ENCODE measurements around the gene JAKMIP1. TPM values are rescaled to one million over a fixed set of nuclear protein-coding genes. Genes with fewer than 3 reads are reported as not detected.
"Not testable (repeated sequence)": the region's sequence is repeated elsewhere in the genome, so short reads cannot be mapped to it uniquely, and the experiment has no call there.

Gene JAKMIP1
- total RNA-seq, 1 donor from 2014 or later = not detected

DNA sequence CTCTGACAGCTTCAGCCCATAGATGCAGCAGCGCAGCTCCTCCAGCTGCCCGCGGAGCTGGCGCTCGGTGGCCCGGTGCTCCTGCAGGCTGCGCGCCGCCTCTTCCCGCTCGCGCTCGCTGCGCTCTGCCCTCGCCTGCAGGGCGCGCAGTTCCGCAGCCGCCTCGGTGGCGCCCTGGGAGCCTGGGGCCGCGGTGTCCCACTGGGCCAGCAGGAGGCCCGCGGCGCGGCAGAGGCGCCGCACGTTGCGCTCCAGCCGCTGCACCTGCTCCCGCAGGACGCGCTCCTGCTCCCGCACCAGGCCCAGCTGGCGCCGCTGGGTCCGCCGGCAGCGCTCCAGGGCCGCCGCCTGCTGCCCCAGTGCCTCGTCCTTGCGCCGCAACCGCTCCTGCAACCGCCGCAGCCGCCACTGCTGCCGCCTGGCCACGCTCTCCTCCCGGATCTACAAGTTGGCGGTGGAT lies 192.2 kb downstream of the JAKMIP1 start:
- no peak for TF ChIP-seq CTCF (conservative IDR thresholded peaks at IDR 0.05; ENCODE audit: low read depth, low read length)
- H3K4me3 ChIP-seq (ENCODE audit: low read depth, low read length) = no peak overlapping the region
- DNase-seq (ENCODE audit: low read depth) = no peak

- no peak overlapping the region for H3K4me3 ChIP-seq (ENCODE audit: low read depth, low read length)
- DNase-seq (ENCODE audit: low read depth) = no peak
- no peak for TF ChIP-seq CTCF (conservative IDR thresholded peaks at IDR 0.05; ENCODE audit: low read depth, low read length)
Measured at GRCh38 chr4:6005175-6005574, 195.2 kb downstream of the JAKMIP1 start.

GRCh38 chr4:6003485-6003884 lies 196.9 kb downstream of the JAKMIP1 start:
- H3K4me3 ChIP-seq (ENCODE audit: low read depth, low read length); DNase-seq (ENCODE audit: low read depth): not testable (repeated sequence)

DNA sequence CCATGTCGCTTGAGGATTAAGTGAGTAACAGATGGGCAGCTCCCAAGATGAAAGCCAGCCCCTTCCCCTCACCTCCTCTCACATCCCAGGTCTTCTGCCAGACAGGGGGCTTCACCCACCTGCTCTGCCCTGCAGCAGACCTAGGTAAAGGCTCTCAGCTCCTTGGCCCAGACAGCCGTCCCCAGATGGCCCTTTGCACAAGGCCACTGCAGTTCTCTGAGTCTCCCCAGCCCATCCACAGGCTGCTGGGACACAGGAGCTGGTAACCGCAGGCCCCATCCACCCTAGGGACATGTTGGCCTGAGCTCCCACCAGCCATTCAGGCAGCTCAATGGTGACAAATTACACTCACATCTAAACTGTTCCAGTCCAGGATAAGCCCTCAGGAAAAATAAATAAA lies 197.4 kb downstream of the JAKMIP1 start:
- DNase-seq (ENCODE audit: low read depth) = no peak
- H3K4me3 ChIP-seq (ENCODE audit: low read depth, low read length) = no peak overlapping the region
- TF ChIP-seq CTCF (conservative IDR thresholded peaks at IDR 0.05; ENCODE audit: low read depth, low read length) = no peak

DNA sequence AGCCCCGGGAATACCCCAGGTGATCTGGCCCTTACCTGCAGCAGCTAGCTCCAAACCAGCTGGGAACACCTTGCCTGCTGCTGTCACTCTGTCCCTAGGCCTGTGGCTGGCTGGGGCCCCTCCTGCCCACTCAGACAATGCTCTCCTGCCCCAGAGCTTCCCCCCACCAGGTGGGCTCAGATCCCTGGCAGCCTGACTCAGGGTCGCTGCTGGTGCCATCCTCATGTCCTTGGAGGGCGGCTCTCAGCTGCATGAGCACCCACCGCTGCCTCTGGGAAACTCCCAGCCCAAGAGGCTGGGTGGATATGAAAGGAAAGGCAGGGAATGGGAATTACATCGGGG lies 197.9 kb downstream of the JAKMIP1 start:
- H3K4me3 ChIP-seq (ENCODE audit: low read depth, low read length) = no peak overlapping the region
- DNase-seq (ENCODE audit: low read depth) = no peak
- TF ChIP-seq CTCF (conservative IDR thresholded peaks at IDR 0.05; ENCODE audit: low read depth, low read length) = no peak

DNA sequence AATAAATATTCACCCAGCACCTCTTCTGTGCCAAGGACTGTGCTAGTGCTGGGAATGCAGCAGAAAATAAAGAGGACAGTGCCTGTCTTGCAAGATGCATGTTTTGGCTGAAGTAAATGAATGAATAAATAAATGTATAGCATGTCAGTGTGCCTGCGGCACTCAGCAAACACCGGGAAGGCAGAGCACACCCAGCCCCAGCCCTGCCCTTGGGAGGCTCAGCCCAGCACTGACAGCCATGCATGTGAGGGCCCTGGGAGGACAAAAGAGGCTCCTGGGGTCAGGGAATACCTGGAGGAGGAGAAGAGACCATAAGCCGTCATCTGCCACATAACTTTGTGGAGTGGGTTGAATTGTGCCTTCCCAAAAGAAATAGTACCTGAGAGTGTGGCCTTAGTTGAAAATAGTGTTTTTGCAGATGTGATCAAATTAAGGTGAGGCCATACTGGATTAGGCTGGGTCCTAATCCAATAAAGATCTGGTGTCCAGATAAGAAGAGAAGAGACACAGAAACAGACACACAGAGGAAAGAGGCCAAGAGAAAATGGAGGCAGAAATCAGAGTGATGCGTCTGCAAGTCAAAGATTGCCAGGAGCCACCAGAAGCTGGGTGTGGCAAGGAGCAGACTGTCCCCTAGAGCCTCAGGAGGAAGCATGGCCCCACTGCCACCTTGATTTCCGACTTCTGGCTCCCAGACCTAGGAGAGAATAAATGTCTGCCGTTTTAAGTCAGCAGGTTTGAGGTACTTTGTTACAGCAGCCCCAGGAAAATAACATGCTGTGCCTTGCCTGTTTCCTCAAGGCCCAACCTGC lies 198.5 kb downstream of the JAKMIP1 start:
- no peak for DNase-seq (ENCODE audit: low read depth)
- TF ChIP-seq CTCF (conservative IDR thresholded peaks at IDR 0.05; ENCODE audit: low read depth, low read length) = no peak
- H3K4me3 ChIP-seq (ENCODE audit: low read depth, low read length) = no peak overlapping the region

- no peak for DNase-seq (ENCODE audit: low read depth)
- TF ChIP-seq CTCF (conservative IDR thresholded peaks at IDR 0.05; ENCODE audit: low read depth, low read length) = no peak
- H3K4me3 ChIP-seq (ENCODE audit: low read depth, low read length) = no peak overlapping the region
Measured at GRCh38 chr4:5999830-6000365, 200.5 kb downstream of the JAKMIP1 start.

Data from epithelial cell of proximal tubule (primary cell).